B cell (primary cell): ENCODE measurements around the gene LEMD2. TPM values are rescaled to one million over a fixed set of nuclear protein-coding genes. Genes with fewer than 3 reads are reported as not detected.

Experiments
- ATAC-seq: fragments of 200-7000 bp; cut with Tn5 transposase; one replicate; pipeline ENCODE4 v1.10.0; 2021; ENCODE audit warnings: low read depth, mild to moderate bottlenecking, moderate number of reproducible peaks, moderate library complexity
- CTCF ChIA-PET: fragments of 350-600 bp; sonication (Branson Sonifier 250); formaldehyde crosslinking; loops from one replicate; lab custom pipeline; 2021; ENCODE audit warnings: antibody characterized with exemption, inconsistent platforms; lab: Charles Lee
- POLR2A ChIA-PET: fragments of 350-600 bp; sonication (Branson Sonifier 250); formaldehyde crosslinking; loops from one replicate; lab custom pipeline; 2021; ENCODE audit warnings: antibody characterized with exemption; lab: Charles Lee
- DNase-seq: peaks from one replicate; pipeline ENCODE4 v3.0.0; 2013
- H2AFZ ChIP-seq: 2 replicates; pipeline ENCODE4 v1.6.1; 2012; ENCODE audit warnings: mild to moderate bottlenecking, low read depth, low read length; ENCODE audit not compliant: insufficient read depth, poor library complexity, severe bottlenecking
- H3K27ac ChIP-seq, 2 donors: 1 replicate in 1 of 2; 2 replicates in 1 of 2; pipeline ENCODE4 v1.5.1; 2012 to 2013; ENCODE audit warnings: low read length in 2 of 2, mild to moderate bottlenecking in 2 of 2, moderate library complexity in 1 of 2
- H3K27me3 ChIP-seq, 4 experiments: fragments of 200-600 bp in 1 of 4; sonication (generic) in 1 of 4; replicated peaks in 1 of 4; 1 replicate in 2 of 4; 2 replicates in 2 of 4; pipeline versions ENCODE4 v1.6.1 to v1.7.0; 2013 to 2016; ENCODE audit warnings: low read length in 3 of 4, mild to moderate bottlenecking in 2 of 4, mixed read lengths in 1 of 4, moderate library complexity in 1 of 4; ENCODE audit not compliant: insufficient read depth in 4 of 4, control insufficient read depth in 3 of 4; ENCODE audit errors: control extremely low read depth in 1 of 4
- H3K36me3 ChIP-seq, 2 experiments: replicated peaks in 1 of 2; 1 replicate in 1 of 2; 2 replicates in 1 of 2; pipeline versions ENCODE4 v1.6.1 to v1.7.1; 2013; ENCODE audit warnings: low read length in 1 of 2; ENCODE audit not compliant: insufficient read depth in 2 of 2, control insufficient read depth in 1 of 2; ENCODE audit errors: control extremely low read depth in 1 of 2, extremely low read depth in 1 of 2
- H3K4me1 ChIP-seq, 2 donors: fragments of 200-600 bp in 1 of 2; sonication (generic) in 1 of 2; 1 replicate in 1 of 2; 2 replicates in 1 of 2; pipeline versions ENCODE4 v1.5.1 to v1.6.1; 2013 to 2017; ENCODE audit warnings: low read length in 2 of 2; ENCODE audit not compliant: control insufficient read depth in 2 of 2, insufficient read depth in 2 of 2
- H3K4me2 ChIP-seq: replicated peaks from 2 replicates; pipeline ENCODE3; 2012; ENCODE audit warnings: mild to moderate bottlenecking, low read depth, low read length; ENCODE audit not compliant: poor library complexity, severe bottlenecking
- H3K4me3 ChIP-seq, 5 experiments: fragments of 200-600 bp in 1 of 5; sonication (generic) in 1 of 5; 1 replicate in 3 of 5; 2 replicates in 2 of 5; pipeline versions ENCODE4 v1.5.1 to v1.7.0; 2011 to 2016; ENCODE audit warnings: low read length in 4 of 5, mild to moderate bottlenecking in 4 of 5, low read depth in 2 of 5, control low read depth in 1 of 5, moderate library complexity in 1 of 5; ENCODE audit not compliant: insufficient read depth in 1 of 5; ENCODE audit errors: control extremely low read depth in 1 of 5, extremely low read depth in 1 of 5
- H3K79me2 ChIP-seq: fragments of 200-600 bp; sonication (generic); one replicate; pipeline ENCODE4 v1.6.0; 2016; ENCODE audit warnings: low read length; ENCODE audit not compliant: control insufficient read depth, insufficient read depth
- H3K9ac ChIP-seq: fragments of 200-600 bp; sonication (generic); 2 replicates; pipeline ENCODE4 v1.6.1; 2017; ENCODE audit warnings: mild to moderate bottlenecking, low read length, moderate library complexity
- H3K9me3 ChIP-seq, 3 donors: one replicate each; pipeline versions ENCODE4 v1.6.1 to v1.7.1; 2013; ENCODE audit warnings: low read length in 2 of 3; ENCODE audit not compliant: control insufficient read depth in 2 of 3, insufficient read depth in 1 of 3; ENCODE audit errors: control extremely low read depth in 1 of 3
- H4K20me1 ChIP-seq: 2 replicates; pipeline ENCODE4 v1.6.0; 2012; ENCODE audit warnings: mild to moderate bottlenecking, low read length; ENCODE audit not compliant: insufficient read depth, control insufficient read depth, poor library complexity, severe bottlenecking
- H3K27ac Mint-ChIP-seq: one replicate; pipeline ENCODE4 v1.8.0; 2021; ENCODE audit warnings: mixed read lengths
- H3K27me3 Mint-ChIP-seq: one replicate; pipeline ENCODE4 v1.8.0; 2021; ENCODE audit warnings: mixed read lengths
- H3K4me1 Mint-ChIP-seq: one replicate; pipeline ENCODE4 v1.8.0; 2021; ENCODE audit warnings: mixed read lengths
- H3K4me3 Mint-ChIP-seq: one replicate; pipeline ENCODE4 v1.8.0; 2021; ENCODE audit warnings: mixed read lengths
- H3K9me3 Mint-ChIP-seq: one replicate; pipeline ENCODE4 v1.8.0; 2022; ENCODE audit warnings: mixed read lengths; ENCODE audit not compliant: insufficient read depth
- EZH2 ChIP-seq: IDR thresholded peaks from 2 replicates; pipeline ENCODE4 v1.6.1; 2012; ENCODE audit warnings: borderline replicate concordance, low read depth, mild to moderate bottlenecking, moderate library complexity, low read length; ENCODE audit not compliant: insufficient read depth, poor library complexity, severe bottlenecking
- WGBS: methylation state at CpG from one replicate; pipeline ENCODE4 v1.1.5; 2013; ENCODE audit warnings: missing lambda C conversion rate; ENCODE audit not compliant: insufficient coverage; 5-methylcytosine and 5-hydroxymethylcytosine counted together
- intact Hi-C: fragments of 100-400 bp; cut with micrococcal nuclease; formaldehyde crosslinking; loops from one replicate; pipeline ENCODE4 v1.10.0; 2022
- polyA plus RNA-seq: library from polyadenylated mRNA; depleted of rRNA; stranded (reverse); fragments of >200 nt; gene quantifications from 2 replicates; pipeline ENCODE4 v1.2.3, GENCODE V29; 2012
- total RNA-seq, 2 donors: library from RNA; stranded (reverse); fragments of 120-200 nt in 1 of 2; gene quantifications; 1 replicate in 1 of 2; 2 replicates in 1 of 2; pipeline versions ENCODE4 v1.2.3 to v1.2.4, GENCODE V29; 2013 to 2022
- TF ChIP-seq, protein P1 (sequence below): fragments of 200-600 bp; IDR thresholded peaks from one replicate; pipeline ENCODE4 v1.8.0; 2022; ENCODE audit warnings: antibody characterized with exemption, mild to moderate bottlenecking

LEMD2 gene
- total and polyA plus RNA-seq, 2 donors (not counting 1 experiment from before 2014, with no cell fraction given) = 58.7 to 113 TPM

DNA sequence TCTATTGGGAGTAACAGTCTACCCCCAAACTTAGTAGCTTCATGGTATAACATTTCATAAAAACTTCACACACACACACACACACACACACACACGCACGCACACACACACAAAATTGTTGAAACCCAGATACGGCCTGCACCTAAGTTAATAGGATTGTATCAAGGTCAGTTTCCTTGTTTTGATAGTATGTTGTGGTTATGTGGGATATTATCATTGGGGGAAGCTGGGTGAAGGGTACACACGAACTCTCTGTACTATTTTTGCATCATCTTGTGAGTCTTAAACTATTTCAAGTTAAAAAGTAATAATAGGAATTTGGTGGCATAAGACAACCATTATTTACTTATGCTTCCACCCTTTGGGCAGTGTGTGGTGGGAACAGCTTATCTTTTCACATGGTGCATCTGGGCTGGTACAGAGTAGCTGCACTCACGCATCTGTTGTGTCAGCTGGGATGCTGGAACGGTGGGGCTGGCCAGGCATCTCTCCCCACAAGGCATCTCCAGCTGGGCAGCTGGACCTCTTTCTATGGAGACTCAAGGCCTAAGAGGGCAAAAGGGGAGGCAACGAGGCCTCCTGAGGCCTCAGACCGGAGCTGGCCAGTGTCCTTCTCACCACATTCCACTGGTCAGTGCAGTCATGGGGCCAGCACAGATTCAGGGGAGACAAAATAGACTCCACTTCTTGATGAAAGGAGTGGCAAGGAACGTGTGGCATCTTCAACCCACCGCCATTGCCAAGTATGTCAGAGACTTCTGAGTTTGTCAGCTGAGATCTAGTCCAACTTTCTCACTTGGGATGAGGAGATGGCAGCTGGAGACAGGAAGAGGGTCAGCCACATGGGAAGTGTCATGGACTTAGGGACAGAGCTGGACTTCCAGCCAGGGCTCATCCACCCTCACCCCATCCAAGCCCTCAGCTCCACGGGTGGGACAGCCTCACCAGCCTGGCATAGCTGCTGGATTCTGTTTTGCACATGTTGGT lies 21.7 kb downstream of the LEMD2 start:
- intact Hi-C loops = no loop called here
- no peak overlapping the region for H3K4me2 ChIP-seq
- peaks cover 0 to 5% of the 10 kb centered on the region in 2 experiments for H3K36me3 ChIP-seq
- Mint-ChIP-seq H3K9me3 (no peaks in the 10 kb centered on the region), H3K4me3 (no peak overlapping the region), H3K27ac (no peak overlapping the region), H3K4me1 (peaks cover 11% of the 10 kb centered on the region), H3K27me3 (peaks cover 35% of the 10 kb centered on the region)
- H3K27me3 ChIP-seq = peaks cover 0 to 11% (median 0%) of the 10 kb centered on the region in 4 experiments
- TF ChIP-seq, protein P1, sequence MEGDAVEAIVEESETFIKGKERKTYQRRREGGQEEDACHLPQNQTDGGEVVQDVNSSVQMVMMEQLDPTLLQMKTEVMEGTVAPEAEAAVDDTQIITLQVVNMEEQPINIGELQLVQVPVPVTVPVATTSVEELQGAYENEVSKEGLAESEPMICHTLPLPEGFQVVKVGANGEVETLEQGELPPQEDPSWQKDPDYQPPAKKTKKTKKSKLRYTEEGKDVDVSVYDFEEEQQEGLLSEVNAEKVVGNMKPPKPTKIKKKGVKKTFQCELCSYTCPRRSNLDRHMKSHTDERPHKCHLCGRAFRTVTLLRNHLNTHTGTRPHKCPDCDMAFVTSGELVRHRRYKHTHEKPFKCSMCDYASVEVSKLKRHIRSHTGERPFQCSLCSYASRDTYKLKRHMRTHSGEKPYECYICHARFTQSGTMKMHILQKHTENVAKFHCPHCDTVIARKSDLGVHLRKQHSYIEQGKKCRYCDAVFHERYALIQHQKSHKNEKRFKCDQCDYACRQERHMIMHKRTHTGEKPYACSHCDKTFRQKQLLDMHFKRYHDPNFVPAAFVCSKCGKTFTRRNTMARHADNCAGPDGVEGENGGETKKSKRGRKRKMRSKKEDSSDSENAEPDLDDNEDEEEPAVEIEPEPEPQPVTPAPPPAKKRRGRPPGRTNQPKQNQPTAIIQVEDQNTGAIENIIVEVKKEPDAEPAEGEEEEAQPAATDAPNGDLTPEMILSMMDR = no peak
- no peak for TF ChIP-seq EZH2
- ChIA-PET POLR2A (interaction anchor here (1.0 kb wide), 1 partner anchor 47 kb away, joined by 3 read pairs; no protein-coding TSS in a partner anchor), CTCF (interaction anchor here (0.7 to 8.1 kb wide), 9 partner anchors 10 to 378 kb away, joined by 3 to 81 read pairs (median 6); partner anchors contain the start of genes IP6K3 and LEMD2)
- no peaks in the 10 kb centered on the region for H3K79me2 ChIP-seq
- peaks cover 0 to 6% of the 10 kb centered on the region in 2 donors for H3K4me1 ChIP-seq
- H3K4me3 ChIP-seq = no peak overlapping the region
- H4K20me1 ChIP-seq = peaks cover 14% of the 10 kb centered on the region
- ATAC-seq (no peak), DNase-seq (no peak)
- H3K9me3 ChIP-seq = peaks cover 0 to 3% (median 0%) of the 10 kb centered on the region in 3 donors
- H3K9ac ChIP-seq = no peak overlapping the region
- 88% methylated on average over 6 of the region's 11 CpGs for WGBS
- H2AFZ ChIP-seq = no peak overlapping the region
- H3K27ac ChIP-seq = no peak overlapping the region
